GM19438 (cell line): ENCODE measurements around the gene CEMIP.

Experiments used
- ATAC-seq: cut with Tn5 transposase; IDR thresholded peaks from one replicate; pipeline ENCODE4 v1.9.1; 2021; ENCODE audit warnings: low read depth; ENCODE audit not compliant: unreplicated experiment

CEMIP gene

DNA sequence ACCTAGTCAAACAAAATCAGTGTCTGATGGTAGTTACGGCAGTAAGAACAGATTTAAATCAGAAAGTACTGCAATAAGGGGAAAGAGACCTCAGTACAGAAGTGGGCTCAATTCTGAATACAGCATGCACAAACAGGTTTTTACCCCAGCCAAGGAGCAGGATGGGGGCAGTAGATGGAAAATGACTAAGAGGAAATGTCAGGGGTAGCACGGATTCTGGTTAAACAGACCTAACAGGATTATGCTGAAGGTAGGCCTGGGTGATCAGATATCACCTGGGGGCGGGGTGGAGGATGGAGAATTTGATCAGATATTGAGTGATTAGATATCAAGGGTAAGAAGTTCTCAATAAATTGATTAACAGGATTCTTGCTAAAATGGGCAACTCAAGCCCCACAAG is 191.5 kb downstream of the CEMIP start:
- ATAC-seq: no peak

DNA sequence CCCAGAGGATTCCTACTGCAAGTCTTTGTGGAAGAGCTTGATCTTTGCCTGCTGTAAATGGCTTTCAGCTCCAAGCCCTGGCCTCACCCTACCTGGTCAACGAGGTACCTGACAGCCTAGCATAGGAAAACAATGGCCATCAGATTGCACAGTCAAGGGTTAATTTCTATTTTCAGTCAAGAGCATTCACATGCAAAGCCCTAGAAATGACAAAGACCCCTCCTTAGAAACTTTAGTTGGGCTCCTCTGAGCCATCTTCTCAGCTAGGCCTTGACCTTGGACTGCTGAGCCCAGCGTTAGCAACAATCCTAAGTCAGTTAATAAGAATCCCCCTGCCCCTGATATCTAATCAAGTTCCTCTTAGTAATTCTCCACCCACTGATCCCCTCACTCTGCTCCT is 192.0 kb downstream of the CEMIP start:
- ATAC-seq: no peak

DNA sequence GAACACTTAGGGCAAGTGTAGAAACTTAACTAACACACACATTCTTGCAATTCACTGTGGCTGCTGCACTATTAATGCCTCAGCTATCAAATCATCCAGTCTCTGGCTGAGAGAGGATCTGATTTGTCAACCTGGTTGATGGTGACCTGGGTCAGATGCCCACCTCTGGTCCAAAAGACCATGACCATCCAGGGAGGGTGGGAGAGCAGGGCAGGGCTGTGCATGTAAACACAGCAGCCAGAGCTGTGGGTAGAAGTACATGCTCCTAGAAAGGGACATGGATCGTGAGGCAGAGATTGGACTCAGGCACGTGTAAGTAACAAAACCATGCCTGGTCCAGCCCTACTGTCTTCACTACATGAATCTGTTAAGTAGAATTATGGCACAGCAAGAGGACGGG is 193.1 kb downstream of the CEMIP start:
- no peak for ATAC-seq

DNA sequence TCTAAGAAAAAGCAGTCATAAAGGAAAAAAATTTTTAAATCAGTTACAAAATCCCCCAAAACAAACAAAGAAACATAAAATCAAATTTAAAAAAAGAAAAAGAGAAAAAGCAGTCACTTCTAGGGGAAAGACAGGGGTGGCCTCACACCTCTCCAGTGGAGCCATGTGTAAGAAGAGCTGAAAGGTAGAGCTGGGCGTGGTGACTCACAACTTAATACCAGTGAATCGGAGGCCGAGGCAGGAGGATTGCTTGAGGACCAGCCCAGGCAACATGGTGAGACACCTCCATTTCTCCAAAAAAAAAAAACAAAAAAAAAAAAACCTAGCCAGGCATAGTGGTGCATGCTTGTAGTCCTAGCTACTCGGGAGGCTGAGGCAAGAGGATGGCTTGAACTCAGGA is 195.7 kb downstream of the CEMIP start:
- no peak for ATAC-seq

DNA sequence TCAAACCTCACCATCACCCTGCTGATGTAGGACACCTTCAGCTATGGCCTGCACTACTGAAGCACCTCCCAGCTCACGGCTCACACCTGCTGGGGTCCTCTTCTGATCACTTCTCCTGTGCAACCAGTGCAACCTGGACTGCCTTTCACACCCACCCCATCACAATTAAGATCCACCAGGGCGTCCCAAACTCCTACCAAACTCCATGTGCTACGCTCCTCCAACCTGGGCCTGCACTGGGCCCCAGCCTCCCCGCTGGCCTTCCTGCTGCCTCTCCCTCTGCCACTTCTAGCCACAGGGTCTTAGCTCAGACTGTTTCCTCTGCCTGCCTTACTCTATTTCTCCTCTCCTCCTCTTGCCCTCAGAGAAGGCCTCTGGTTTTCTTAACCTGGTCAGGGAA is 197.7 kb downstream of the CEMIP start:
- no peak for ATAC-seq

DNA sequence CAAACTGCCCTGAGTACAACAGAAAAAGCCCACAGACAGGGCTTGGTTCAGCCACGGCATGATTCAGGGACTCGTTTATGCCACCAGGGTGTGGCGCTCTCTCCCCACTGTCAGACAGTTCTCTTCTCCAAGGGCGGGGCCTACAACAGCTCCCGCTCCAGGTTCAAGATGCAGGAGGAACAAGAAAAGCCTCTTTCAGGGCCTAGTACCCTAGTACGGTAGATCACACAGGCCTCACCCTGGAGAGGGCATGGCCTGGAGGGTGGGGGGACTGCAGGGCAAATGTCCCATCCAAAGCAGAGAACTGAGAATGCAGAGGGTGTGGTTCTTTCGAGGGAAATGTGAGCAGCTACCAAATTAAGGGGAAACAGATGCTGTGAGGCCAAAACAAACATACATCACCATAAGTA is 198.5 kb downstream of the CEMIP start:
- no peak for ATAC-seq

DNA sequence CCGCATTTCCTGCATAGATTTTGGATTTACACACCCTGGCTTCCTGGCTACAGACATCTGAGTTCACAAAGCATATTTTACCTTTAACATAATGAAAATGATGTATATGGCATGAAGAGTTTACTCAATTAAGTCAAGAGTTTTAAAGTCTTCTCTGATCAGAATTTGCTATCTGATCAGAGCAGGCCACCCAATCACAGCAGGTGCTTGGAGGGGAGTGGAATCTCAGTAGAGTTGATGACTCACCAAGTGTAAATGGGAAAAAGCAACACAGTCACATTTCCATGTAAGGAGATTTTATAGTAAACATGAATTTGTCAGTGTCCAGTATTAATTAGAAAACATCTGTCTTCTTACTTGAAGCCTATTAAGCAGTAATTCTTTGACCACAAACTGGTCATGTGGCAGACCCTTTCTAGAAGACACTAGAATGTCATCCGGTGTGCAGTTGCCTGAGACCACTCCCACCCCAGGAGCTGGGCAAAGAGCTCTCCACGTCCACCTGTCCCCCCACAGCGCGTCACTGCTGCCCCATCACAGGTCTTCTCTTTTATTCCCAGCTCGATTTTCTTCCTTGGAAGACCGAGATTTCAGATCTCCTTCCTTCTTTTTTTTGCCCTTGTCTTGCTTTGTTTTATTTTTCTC is 199.6 kb downstream of the CEMIP start:
- ATAC-seq: no peak

DNA sequence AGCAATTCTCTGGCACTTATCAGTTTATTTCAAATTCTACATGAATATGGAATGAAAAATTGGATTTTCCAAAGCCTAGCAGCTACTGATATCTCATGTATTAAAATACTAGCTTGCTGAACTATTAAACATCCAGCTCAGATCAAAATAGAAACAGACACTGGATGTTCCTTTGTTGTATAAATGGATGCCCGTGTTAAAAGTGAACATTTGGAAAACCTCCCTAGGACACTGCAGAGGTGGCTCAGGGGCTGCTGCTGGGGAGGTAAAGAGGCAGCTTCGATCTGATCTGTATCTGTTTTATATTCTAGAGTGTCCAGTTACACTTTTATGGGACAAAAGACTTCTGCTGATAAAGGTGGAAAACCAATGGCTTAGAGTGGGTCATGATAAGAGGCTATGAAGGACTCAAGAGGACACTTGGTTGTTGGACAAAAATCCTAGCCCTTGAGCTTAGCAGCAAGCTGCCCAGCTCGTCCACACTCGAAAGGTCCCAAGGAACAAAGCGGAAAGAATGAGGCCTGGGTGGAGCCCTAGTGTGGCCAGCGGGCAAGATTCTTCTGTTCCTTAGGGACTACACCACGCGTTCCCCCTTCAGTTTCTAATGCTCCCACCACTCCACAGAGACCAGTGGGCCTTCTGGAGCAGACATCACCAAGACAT is 200.5 kb downstream of the CEMIP start:
- no peak for ATAC-seq

DNA sequence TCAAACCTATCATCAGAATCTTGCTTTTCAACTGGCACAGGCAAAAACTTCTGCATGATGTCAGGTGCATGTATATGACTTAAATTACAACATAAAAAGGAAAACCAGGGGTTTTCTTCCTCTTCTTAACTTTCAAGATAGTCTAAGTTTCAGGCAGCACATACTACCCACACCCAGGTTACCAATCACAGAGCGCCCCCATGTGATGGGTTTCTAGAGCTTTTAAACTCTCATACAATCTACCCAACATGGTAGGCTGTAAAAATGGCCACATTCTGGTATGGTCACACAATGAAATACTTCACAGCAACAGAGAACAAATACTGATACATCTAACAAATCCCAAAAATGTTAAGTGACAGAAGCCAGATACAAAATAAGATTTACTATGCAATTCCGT is 203.0 kb downstream of the CEMIP start:
- no peak for ATAC-seq

DNA sequence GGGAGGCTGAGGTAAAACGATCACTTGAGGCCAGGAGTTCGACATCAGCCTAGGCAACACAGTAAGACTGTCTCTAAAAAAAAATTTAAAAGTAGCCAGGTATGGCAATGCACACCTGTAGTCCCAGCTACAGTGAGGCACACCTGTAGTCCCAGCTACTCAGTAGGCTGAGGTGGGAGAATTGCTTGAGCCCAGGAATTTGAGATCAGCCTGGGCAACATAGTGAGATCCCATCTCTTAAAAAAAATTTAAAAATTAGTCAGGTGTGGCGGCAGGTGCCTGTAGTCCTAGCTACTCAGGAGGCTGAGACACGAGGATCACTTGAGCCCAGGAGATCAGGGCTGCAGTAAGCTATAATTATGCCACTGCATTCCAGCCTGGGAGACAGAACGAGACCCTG is 203.7 kb downstream of the CEMIP start:
- no peak for ATAC-seq

DNA sequence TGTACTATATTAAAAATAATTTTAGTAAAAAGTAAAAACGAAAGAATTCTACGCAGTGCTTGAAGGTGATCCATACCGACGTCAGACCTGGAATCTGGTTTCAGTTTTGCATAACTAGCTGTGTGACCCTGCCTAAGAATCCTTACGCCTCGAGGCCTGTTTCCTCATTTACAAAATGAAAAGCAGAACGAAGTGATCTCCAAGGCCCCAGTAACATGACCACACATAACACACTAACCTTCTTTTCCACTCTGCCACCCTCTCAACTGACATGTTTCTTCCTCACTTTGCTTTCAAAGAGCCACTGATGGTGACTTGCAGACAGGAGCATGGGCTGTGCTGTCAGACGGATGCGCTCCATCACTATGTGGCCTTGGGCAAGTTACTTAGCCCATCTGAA is 205.7 kb downstream of the CEMIP start:
- ATAC-seq: no peak

DNA sequence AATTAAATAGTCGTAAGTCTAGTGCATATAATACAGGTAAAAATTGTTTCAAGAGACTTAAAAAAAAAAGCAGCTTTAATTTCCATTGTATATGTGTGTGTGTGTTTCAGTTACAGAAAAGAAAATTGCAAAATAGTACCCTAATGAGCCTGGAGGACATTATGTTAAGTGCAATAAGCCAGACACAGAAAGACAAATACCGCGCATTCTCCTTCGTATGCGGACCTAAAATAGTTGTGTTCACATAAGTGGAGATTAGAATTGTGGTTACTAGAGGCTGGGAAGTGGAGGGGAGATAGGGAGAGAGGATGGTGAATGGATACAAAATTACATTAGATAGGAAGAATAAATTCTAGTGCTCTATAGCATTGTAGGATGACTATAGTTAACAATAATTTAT is 206.8 kb downstream of the CEMIP start:
- no peak for ATAC-seq

DNA sequence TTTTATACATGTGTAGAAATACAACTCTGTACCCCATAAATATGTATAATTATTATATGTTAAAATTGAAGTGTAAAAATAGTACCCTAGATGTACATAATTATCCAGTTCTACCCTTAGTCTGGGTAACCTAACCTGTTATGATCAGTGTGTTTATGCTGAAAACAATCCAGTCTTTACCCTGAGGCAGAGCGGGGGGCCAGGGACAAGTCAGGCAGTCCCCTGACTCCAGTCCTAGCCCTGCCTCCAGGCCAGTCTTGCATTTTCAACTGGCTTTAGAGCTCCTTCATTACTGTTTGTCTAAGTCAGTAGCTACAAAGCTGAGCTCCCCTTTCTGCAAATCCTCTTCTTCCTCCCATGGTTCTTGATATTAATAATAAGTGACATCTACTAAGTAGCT is 207.3 kb downstream of the CEMIP start:
- ATAC-seq: no peak

DNA sequence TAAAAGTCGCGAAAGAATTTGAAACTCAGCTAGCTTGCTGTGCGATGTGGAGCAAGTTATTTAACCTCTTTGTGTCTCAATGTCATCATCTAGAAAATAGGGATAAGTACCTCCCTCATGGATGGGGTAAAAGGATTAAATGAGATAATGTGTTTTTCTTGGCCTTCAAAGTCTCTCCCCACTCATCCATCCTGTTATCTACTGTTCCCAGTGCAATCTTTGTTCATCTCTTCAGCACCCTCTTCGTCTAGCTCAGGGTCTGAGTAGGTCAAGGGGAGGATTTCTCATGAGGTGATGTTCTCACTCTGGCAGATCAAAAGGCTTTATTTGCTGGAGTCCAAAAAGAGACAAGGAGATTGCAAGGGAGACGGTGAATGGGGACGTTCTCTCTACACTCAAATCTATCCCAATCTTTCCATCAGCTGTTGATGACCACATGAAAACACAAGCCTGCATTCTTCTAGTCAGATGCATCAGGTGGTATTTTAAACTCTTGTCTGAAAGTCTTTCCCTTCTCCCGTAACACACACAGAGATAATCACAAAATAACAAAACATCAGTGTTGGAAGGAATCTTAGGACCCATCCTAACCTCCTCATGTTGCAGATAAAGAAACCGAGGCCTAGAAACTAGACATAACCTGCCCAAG is 209.1 kb downstream of the CEMIP start:
- no peak for ATAC-seq

DNA sequence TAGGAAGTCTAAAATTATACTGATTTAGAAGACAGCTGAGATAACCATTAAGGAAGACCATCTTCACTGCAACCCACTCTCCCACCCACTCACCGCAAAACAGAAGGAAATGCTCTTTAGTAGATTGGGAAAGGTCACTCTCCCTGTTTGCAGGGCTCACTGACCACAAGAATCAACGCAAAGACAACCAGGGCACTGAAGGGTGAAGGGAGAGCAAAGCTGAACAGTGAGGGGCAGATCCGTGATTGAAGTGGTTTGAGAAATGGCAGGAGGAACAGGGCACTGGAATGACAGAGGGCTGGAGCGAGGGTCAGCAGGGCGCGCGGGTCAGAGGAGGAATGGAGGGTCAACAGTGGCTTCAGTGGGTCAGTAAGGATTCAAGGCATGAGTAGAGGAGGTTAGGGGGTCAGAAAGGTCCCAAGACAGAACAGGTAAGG is 209.9 kb downstream of the CEMIP start:
- no peak for ATAC-seq

DNA sequence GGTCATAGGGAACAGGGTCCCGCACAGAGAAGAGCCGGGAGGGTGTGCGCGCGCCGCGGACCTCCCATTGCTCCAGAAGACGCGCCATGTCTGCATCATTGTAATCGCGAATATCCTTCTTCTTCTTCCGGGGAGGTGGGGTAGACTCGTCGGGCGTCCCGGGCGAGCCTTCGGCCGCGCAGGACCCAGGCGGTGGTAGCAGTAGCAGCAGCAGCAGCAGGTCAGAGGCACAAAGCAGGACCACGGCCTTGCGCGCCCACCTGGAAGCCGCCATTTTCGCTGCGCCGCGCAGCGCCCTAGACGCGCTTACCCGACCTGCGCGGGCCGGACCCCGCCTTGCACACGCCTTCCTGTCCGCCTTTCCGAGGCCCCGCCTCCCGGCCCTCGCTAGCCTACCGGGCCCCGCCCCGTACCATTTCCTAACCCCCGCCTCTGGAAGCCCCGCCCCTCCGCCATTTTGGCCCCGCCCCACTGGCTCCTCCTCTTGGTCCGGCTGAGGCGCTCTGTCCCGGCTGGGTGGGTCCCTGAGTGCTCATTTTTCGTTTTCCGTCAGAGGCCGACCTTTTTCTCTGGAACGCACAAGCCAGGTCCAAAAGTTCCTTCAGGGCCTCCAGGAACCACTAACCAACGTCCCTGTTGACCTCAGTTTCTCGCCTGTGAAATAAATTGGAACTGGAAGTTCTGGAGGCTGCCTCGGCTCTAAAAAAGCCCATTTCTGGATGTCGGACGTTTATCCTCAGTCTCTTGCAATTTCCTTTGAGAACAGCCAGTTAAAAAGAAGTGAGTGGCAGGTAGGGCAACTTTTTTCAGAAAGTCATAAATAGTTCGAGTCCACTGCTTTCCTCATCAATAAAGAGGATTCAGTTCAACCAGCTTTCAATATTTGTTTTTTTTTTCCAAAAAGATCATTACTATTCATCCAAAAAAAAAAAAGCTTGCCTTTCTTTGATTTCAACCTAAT is 210.6 kb downstream of the CEMIP start, which contains the start of gene MESD:
TSS of gene MESD (minus strand) at position 302 of the 961 bp plus-strand sequence. CDS start at position 274, 28 bp downstream.
- peak; percentile 91 for ATAC-seq

DNA sequence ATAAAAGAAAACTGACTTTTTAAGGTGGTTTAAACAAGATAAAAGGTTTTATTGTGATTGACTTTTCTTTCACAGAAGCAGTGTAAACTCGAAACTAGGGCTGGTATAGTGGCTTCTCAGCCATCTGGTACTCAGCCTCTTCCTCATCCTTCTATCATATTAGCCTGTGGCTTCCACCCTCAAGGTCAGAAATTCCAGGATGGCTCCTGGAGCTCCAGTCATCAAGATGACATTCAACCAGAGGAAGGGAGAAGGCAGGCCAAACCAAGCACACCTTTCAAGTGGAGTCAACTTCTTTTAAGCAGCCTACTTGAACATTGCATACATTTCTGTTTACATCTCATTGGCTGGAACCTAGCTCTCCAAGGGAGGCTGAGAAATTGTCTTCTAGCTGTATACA is 211.8 kb downstream of the CEMIP start:
- no peak for ATAC-seq

DNA sequence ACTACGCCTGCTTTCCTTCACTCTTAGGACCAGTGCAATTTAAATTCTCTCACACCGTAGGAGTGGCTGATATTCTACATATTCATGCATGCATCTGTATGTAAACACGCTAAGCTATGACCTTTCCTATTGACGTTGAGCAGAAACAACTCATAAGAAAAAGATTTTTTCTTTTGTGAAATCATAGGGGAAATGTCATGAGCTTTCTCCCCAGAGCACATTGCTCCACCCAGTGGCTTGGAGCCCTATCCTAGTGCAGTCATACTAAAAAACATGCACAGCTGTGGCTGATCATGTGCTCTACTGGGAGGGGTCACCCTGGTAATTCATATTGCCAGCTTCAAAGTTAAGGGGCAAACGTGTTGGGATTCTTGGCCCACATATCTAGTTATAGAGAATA is 212.3 kb downstream of the CEMIP start:
- ATAC-seq: no peak

DNA sequence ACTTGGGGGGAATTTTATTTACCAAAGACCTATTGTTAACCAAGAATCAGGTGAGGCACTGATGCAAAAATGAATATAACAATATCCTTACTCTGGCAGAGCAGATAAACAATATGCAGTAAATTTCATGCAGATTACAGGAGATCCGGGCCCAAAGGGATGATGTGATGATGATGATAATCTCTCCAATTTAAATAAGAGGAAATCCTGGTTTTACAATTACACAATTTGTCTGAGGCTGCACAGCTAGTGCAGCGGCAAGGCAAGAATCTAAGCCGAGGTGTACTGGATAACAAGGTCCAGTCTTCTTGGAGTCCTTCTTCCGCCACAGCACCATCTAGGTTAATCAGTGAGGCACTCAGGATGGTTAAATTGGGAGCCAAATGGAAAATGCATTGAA is 212.8 kb downstream of the CEMIP start:
- no peak for ATAC-seq

DNA sequence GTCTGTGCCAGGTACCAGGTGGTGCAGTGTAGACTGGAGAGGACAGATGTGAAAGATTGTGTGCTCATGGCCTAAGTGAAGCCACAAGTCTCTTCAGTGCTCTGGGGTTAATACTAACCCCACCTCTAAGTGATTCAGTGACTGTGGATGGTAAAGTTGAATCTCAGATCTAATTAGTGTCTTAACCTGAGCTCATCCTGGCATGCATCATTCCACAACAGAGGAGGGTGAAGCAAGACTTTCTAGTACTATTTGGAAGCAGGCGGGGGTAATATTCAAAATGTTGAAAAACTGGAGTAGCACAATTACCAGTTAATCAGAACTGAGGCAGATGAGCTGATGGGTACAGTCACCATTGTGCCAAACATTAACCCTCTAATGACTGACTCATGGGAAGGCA is 213.3 kb downstream of the CEMIP start:
- no peak for ATAC-seq

DNA sequence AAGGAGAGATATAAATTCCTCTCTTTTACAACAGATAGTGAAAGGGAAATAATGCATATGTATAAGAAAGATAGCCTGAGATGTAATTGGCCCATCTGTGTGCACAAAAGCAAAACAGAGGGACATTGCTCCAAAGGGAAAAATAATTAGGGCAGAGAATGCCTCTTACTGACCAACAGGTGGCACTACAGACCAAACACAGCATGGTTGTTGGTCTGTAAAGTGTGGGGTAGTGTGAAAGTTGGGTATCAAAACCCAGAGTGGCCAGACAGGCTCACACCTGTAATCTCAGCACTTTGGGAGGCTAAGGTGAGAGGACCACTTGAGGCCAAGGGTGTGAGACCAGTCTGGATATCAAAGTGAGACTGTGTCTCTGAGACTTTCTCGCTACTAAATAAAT is 217.1 kb downstream of the CEMIP start:
- ATAC-seq: no peak
